Activated CD4-positive, alpha-beta T cell treated with anti-CD3 and anti-CD28 coated beads, Interleukin-2, Interleukin-6, amounts not matched to agents 100 ng/mL and 50 ng/mL, durations not matched to agents 16 hours and 8 hours (primary cell): ENCODE data around the gene SLIT1.

Experiments
- DNase-seq: peaks from one replicate; pipeline ENCODE4 v3.0.0-alpha.2; 2020

The SLIT1 gene

GRCh38 chr10:97200616-97201015 is 14.9 kb upstream of the SLIT1 start:
- DNase-seq, result peak; percentile 49

GRCh38 chr10:97199152-97199551 is 13.4 kb upstream of the SLIT1 start:
- no peak for DNase-seq

DNA sequence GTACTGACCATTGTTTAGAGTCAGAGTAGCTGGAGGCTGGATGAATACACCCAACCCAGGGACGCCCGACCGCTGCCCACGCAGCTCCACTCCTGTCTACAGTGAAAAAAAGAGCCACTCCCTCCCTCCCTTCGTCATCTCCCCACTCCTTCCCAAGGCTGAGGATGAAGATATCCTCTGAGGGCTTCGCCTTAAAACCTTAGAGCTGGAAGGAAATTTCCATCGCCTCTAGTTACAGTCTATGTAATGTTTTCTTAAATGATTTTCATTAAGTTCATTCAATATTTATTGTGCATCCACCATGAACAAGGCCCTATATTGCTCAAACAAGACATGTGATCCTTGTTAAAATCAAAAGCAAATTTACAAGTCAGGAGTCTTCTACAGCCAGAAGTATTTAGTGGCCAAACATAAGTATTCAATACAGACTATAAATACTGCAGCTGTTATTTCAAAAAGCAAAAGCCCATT is 11.3 kb upstream of the SLIT1 start:
- DNase-seq, result no peak

- peak; percentile 83 for DNase-seq
Observed at GRCh38 chr10:97196223-97197029, 10.7 kb upstream of the SLIT1 start.

GRCh38 chr10:97195706-97196222 is 10.0 kb upstream of the SLIT1 start:
- DNase-seq, result no peak

GRCh38 chr10:97192952-97193435 is 7.2 kb upstream of the SLIT1 start:
- no peak for DNase-seq

DNA sequence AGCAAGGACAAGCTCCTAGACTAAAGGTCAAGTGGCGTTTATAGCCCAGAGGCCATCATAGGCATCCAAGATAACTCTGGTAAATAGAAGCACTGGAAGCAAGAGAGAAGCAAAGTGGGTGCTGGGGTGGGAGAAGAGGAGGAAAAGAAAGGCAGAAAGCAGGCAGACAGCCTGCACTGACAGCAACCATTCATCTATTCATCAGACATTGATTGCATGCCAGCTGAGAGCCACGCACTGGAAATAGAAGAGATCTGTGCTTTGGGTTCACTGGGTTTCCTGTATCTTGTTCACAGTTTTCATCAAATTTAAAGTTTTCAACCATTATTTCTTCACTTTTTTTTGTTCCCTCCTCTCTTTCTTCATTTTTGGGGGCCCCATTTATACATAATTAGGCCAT is 4.7 kb upstream of the SLIT1 start:
- DNase-seq, result no peak

GRCh38 chr10:97188261-97188711 is 2.5 kb upstream of the SLIT1 start:
- no peak for DNase-seq

DNA sequence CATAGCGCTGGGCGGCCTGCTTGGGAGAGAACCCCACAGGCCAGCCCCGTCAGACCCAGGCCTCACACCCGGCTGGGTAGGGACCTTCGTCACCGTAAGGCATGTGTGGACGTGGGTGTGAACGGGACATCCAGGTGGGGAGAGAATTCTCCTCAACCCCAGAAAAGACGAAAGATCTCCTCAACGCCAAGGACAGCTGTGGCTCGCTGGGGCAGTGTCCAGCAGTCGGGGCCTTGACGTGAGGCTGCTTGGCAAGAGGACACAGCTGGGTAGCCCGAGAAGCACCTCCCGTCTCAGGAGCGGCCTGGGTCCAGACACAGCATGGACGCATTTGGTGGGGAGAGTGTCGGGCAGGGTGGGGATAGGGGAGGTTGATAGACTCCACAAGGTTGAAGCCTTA is 1.2 kb upstream of the SLIT1 start:
- no peak for DNase-seq

GRCh38 chr10:97184971-97185325 is 811 bp downstream of the SLIT1 start:
- no peak for DNase-seq

DNA sequence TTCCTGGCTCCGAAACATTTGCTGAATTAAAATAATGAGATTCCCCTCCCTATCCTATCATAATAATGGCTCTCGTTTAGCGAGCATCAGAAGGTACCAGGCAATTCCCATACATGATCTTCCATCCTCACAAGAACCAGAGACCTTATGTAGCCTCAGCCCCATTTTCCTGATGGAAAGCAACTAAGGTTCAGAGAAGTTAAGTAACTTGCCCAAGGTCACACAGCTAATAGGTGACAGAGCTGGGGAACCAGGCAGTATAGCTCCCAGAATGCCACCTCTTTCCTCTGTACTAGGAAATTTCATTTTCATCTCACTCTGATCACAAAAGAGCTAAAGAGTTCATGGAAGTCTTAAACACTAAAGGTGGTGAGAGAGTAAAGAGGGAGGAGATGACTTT is 2.4 kb downstream of the SLIT1 start:
- DNase-seq, result no peak

GRCh38 chr10:97182288-97182990 is 3.3 kb downstream of the SLIT1 start:
- DNase-seq, result no peak

GRCh38 chr10:97180986-97181385 is 4.8 kb downstream of the SLIT1 start:
- no peak for DNase-seq

GRCh38 chr10:97180363-97180755 is 5.4 kb downstream of the SLIT1 start:
- DNase-seq, result no peak

DNA sequence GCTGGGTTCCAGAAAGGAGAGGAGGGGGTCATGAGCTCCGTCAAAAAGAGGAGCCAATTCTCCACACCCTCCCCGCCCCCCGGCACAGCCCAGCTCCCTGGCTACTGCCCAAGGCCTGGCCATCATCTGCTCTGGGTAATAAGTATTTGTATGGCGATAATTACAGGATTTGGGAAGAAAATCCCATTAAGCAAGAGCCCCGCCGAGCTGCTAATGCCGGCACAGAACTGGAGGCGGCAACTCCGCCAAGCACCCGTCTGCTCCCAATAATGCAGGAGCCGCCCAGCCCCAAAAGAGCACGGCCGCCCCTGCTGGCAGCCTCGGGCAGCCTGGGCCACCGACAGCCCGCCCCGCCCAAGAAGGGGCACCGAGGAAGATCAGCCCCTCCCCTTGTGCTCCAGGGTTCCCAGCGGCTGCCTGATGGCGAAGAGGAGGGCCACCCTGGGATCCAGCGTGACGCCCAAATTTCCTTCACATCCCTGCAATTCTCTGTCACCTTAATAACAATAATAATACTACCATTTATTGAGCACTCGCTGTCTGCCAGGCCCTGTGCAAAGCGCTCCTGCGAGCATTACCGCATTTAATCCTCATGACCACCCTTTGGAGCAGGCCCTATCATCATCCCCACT is 5.9 kb downstream of the SLIT1 start:
- no peak for DNase-seq

DNA sequence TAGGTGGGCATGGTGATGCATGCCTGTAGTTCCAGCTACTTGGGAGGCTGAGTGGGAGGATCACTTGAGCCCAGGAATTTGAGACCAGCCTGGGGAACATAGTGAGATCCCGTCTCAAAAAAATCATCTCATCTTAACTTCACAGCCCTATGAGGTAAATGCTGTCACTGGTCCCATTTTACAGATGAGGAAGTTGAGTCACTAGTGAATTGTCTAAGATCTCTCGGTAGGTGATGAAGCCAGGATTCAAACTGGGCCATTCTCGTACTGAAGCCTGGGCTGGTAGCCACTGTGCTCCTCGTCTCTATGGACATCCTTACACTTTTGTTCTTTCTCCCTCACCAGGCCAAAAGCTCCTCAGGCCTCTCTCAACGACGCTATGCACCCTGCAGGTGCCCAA is 6.4 kb downstream of the SLIT1 start:
- no peak for DNase-seq

DNA sequence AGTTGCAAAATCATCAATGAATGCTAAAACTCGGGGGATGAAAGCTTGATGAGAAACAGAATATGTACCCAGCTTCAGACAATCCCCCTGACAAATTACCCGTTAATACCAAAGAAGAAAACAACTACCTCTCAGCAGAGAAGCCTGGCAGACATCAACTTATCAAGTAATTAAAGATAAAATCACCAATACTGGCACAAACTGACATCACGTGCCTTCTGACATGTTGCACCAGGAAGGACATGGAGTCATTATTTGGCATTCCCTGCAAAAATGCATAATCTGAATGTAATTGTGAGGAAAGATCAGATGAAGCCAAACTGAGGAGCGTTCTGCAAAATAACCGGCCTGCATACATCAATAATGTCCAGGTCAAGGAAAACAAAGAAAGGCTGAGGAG is 7.7 kb downstream of the SLIT1 start:
- no peak for DNase-seq

DNA sequence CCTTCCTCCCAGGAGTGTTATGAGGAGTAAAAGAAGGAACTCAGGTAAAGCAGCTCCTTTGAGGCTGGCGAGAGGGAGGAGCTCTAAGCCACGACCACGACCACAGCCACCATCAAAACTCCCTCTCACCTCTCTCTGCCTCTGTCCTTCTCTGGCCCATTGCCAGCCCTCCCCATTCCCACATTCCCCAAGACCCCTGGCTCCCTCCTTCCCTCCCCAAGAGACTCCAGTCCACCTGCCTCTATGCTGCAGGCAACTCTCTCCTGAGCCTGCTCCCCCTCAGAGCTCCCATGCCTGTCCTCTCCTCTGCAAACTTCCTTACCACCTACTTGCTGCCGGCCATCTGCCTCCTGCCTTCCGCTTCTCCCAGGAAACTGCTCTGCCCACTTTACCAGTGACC is 9.5 kb downstream of the SLIT1 start:
- no peak for DNase-seq

DNA sequence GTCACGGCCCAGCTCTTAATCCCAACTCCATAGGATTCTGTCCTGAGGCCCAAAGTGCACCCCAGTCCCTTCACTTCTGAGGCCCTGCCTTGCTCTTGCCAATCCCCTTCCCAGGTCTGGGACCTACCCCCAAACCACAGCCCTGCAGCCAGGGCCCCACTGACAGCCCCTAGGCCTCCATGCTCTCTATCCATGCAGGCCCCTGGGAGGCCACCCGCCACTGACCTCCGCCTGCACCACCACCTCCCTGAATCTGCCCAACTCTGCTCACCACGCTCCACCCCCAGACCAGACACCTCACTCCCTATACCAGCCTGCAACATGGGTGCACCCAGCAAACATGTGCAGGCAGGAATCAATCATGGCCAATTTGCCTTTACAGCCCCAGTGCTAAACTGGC is 10.2 kb downstream of the SLIT1 start:
- no peak for DNase-seq

DNA sequence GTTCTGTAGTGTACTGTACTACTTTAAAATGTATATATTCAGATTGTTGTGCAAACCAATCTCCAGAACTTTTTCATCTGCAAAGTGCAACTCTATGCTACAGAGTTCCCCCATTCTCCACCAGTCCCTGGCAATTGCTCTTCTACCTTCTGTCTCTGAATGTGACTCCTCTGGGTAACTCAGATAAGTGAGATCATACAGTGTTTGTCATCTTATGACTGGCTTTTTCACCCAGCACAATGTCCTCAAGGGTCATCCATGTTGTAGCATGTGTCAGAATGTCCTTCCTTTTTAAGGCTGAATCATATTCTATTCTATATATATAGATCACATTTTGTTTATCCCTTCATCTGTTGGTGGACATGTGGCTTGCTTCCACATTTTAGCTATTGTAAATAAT is 10.8 kb downstream of the SLIT1 start:
- DNase-seq, result no peak

- DNase-seq, result no peak
Observed at GRCh38 chr10:97174276-97174775, 11.4 kb downstream of the SLIT1 start.

GRCh38 chr10:97173036-97173435 is 12.7 kb downstream of the SLIT1 start:
- no peak for DNase-seq

- no peak for DNase-seq
Observed at GRCh38 chr10:97171001-97171400, 14.8 kb downstream of the SLIT1 start.
